HG03108 (cell line): ENCODE results near the gene WDR17.

Experiments
- ATAC-seq: cut with Tn5 transposase; IDR thresholded peaks from one replicate; pipeline ENCODE4 v1.9.1; 2021; ENCODE audit warnings: moderate library complexity; ENCODE audit not compliant: unreplicated experiment

The WDR17 gene

DNA sequence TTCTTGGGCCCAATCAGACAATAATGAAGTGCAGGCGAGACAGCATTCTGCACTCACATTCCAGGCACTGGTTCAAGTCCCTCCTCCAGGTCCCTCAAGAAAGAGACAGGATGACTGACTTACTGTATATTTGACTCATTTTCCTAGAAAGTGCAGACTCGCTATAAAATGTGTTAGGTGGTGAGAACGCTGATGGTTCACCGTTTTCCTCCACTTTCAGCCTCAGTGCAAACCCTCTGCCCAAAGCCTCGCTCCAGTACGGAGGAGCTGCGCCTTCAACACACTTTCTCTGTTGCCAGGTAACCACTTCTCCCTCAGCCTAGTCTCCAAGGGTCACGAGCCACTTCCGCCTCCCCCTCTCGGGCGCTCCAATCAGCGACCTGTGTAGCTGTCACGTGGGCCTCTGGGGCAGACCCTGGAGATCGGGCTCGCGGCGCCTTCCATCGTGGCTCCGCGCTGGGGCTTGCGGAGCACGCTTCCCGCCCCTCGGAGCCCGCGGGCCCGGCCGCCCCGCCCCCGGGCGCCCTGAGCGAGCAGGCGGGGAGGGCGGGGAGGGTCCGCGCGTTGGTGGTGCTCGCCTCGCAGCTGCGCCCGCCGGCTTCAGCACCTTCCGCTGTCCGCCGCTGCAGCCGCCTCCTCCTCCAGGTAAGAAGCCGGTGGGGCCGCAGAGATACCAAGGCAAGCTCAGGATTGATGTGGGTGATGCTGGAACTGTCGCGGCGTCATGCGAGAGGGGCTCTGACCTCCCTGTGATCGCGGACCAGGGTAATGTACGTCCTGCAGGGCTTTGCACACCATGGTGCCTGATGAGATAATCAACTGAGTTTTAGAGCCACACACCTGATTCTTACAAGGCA is at the start of gene WDR17:
TSS of gene WDR17 (plus strand) at position 407 of the 857 bp plus-strand sequence. CDS start 45,740 bp downstream, outside the sequence.
- ATAC-seq = peak; percentile 100

DNA sequence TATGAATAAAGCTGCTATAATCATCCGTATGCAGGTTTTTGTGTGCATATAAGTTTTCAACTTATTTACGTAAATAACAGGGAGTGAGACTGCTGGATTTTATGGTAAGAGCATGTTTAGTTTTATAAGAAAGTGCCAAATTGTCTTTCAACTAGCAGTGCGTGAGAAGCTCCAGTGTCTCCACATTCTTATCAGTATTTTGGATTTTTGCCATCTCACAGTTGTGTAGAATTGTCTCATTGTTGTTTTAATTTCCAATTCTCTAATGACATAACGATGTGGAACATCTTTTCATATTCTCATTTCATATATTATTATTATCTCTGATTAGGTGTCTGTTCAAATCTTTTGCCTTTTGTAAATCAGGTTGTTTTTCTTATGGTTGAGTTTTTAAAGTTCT is 49.0 kb upstream of the WDR17 start:
- ATAC-seq = no peak

DNA sequence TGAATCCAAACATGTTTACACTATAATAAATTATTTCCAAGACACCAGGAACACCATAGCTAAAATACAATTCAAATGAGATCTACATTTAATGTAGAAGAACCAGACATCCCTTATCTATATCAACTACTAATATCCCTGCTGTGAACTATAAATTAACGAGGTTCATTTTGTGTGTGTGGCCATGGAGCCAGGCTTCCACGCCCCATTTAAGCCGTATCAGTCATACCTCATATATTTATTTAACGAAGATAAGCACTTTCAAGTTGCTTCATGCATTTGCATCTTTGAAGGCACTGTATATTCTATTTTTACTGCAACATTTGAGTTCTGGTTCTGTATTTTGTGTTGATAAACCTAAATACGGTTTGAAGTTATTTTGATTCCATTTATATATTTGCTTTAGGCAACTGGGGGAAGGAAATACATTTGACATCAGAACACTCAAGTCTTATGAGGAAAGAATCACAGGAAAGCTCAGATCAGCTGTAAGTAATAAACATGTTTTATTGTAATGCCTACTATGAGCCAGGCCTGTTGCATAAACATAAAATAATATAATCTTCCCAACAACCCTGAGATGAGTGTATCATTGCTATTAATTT is 45.1 kb upstream of the WDR17 start:
- no peak for ATAC-seq

DNA sequence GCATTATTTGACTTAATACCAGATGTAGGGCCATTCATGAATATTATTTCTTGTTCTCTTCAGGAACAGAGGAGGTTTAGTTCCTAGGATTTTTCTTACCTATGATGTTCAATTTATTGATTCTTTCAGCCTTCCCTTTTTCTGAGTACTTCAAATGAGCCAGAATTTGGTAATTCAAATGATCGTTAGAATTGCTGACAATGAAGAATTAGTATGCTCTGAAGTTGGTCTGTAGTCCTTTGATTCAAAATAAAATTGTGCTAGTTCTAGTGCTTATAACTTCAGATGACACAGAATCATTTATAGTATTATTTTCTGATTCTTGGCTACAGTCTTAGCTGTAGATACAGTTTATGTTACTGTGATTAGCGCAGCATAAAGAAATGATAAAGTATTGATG is 35.2 kb upstream of the WDR17 start:
- no peak for ATAC-seq

DNA sequence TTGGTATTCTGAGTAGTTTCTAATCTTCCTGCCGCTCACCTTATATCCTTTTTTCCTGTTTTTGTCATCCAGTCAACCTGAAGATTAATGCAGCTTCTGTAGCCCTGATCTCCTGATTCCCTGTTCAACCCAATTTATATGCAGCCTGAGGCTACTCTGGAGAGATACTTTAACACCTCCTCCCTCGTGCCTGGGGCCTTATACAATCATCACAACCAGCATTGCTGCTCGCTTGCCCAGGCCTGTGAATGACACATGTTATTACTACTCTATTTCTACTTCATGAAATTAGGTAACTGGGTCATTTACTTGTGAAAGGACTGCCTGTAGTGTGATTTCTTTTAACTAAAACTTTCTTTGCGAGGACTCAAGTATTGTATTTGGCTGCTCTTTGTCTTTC is 33.7 kb upstream of the WDR17 start:
- no peak for ATAC-seq

DNA sequence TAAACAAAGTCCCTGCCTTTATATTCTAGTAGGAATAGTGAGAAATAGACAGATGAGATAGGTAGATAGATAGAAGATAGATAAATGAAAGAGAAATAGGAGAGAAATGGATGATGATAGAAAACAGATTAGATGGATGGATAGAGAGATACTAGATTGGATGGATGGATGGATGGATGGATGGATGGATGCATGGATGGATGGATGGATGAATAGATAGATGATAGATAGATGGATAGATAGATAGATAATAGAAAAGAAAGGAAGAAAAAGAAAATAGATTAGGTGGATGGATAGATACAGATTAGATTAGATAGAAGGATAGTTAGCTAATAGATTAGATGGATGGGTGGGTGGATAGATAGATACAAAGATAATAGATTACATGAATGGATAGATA is 33.2 kb upstream of the WDR17 start:
- no peak for ATAC-seq

DNA sequence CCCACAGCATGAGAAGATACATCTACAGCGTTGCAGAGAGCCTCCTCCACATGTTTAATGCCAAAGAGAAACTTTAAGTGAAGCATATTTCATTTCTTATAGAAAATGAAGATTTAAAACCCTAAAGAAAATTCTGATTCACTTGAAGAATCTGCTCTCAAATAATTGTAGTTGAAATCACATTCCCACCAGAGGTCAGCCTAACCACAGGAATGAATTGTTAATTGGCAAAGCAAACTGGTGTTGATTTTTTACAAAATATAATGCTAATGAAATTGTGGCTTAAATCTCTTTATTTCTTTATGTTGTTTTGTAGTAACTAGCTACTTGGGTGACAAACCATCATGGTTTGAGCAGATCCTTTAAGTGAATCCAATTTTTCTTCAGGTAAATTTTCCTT is 31.1 kb upstream of the WDR17 start:
- no peak for ATAC-seq

DNA sequence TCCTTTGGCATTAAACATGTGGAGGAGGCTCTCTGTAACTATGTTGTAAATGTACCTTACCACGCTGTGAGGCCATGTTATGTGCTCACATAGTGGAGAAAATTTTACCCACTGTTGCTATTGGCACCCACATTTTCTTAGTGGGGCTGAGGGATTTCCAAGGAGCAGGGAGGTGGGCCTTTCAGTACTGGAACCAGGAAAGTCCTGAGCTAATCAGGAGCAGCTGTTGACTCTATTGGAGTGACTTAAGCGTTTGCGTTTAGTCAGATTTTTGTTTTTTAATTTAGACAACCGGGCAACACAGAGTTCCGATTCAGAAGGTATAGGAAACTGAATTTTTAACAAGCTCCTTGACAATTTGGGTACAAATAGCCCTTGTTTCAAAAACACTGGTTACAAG is 30.7 kb upstream of the WDR17 start:
- ATAC-seq = no peak

DNA sequence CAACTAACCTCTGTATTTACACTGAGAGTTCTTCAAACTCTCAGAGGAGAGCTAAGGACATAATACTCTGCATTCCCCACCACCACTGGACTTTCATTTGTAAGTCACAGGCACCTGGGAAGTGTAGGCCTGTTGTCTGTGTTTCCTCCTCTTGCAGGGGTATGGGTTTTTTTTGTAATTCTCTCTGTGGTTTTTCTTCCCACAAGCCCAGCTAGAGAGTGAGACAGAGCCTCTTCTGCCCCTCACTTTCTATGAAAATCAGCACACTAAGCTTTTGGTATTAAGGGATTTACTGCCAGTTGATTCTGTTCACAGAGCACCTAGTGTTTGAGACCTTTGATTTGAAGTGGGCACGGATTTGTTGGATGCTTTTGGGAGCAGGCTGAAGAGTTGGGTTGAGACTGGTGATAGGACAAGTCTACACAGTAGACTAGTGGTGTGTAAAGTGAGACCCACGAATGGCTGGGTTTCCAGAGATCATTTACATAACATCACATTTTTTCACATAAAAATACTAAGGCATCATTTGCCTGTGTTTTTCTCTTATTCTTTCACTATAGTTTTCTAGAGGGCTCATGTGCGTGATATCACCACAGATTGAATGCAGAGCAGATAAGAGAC is 28.9 kb upstream of the WDR17 start:
- peak; percentile 79 for ATAC-seq

DNA sequence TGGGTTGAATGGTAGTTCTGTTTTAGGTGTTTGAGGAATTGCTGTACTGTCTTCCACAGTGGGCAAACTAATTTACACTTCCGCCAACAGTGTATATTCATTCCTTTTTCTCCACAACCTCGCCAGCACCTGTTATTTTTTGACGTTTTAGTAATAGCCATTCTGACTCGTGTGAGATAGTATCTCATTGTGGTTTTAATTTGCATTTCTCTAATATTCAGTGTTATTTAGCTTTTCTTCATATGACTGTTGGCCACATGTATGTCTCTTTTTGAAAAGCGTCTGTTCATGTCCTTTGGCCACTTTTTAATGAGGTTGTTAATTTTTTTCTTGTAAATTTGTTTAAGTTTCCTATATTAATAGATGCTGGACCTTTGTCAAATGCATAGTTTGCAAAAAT is 26.9 kb upstream of the WDR17 start:
- no peak for ATAC-seq

DNA sequence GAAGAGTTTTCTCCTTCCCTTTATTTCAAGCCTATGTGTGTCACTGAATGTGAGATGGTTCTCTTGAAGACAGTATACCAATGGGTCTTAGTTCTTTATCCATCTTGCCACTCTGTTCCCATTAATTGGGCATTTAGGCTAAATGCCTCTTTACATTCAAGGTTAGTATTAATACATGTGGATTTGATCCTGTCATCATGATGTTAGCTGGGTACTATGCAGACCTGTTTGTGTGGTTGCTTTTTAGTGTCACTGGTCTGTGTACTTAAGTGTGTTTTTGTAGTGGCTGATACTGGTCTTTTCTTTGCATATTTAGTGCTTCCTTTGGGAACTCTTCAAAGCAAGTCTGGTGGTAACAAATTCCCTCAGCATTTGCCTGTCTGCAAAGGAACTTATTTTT is 23.4 kb upstream of the WDR17 start:
- no peak for ATAC-seq

DNA sequence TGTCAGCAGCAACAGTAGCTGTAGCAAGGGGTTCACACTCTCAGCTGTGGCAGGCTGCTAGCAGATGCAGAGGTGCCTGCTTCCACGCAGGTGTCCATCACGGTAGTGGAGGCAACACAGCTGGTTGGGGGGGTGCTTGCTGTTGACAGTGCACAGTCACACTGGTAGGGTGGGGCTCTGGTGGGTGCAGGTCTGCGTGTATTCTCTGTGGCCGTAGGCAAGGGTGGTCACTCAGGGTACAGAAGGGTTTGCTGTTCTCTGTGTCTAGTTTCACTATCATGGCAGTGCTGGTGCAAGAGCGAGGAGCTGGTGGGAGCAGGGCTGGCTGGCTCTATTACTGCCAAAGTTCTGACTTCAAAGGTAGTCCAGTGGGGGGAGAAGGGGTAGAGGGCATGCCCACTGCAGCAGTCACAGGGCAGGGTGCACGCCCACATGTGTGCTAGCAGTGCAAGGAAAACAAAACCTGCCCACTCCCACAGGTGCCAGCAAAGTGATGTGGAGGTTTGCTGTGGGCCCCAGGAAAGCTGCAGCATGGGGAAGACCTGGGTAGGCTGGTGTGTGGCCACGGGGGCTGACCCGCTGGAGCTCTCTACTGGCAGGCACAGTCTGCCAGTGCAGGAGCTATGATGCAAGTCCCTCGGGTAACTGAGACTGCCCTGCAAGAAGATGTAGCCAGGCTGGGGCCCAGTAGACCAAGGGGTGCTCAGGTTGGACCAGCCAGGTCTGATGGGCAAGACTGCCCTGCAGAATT is 21.6 kb upstream of the WDR17 start:
- no peak for ATAC-seq

DNA sequence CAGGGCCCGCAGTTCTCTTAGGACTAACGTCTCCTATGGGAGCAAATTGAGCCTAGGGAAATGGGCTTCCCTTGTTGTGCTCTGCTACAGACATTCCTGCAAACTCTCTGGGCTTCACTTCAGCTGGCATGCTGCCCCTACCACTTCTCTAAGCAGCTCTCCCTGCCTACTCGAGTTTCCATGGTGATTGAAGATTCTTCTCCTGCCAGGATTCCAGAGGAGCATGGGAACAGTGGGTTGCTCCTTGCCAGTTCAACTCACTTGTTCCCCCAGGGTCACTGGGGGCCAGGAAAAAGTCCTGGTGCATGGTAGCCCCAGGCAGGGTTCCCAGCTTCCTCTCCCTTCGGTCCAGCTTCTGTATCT is 21.1 kb upstream of the WDR17 start:
- no peak for ATAC-seq

DNA sequence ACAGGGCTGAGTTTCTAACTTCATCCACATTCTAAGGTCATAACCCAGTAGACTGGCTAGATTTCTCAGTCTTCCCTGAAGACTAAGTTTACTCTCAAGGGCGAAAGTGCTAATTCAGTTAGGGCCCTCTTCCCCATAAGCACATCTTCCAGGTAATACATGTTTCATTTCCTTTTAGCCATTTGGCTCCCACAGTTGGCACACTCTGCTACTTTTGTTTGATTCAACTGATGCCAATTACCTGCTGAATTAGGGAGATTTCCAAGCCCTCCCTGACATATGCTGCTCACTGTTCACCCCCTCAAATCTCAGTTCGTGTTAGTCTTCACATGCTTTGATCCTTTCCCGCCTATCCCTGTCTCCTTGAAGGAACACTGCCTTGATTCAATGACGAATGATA is 17.0 kb upstream of the WDR17 start:
- no peak for ATAC-seq

DNA sequence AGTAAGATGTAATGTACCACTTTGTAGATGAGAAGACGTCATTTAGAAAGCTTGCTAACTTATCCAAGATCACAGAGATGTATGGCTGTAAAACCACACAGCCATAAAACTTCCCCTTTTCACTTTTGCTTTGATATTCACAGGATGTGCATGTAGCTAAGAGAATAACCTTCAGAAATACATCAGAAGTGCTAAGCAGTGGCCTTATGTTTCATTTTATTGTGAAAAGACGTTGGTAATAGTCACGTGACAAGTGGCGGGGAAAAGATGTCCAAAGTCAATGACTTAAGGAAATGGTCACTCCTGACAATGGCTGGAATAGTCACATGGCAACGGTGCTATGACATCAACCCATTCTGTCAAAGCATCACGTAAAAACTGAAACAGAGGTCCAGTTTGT is 12.9 kb upstream of the WDR17 start:
- peak; percentile 82 for ATAC-seq

DNA sequence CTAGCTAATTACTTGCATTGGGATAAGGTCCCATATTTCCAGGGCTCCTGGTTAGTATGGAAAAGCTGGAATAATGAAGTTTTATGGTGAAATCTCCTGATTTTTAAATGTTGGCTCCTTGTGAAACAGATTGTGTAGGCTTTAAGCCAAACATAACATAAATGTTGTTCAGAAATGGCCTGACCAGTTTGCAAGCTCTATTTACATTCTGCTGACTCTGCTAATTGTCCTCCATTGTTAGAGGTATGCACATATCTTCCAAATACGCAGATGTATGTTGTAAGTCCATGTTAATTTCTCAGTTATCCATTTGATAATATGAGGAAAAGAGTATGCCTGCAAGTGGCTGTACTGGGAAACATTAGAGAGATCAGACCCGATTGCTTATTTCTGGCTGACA is 11.9 kb upstream of the WDR17 start:
- ATAC-seq = no peak

DNA sequence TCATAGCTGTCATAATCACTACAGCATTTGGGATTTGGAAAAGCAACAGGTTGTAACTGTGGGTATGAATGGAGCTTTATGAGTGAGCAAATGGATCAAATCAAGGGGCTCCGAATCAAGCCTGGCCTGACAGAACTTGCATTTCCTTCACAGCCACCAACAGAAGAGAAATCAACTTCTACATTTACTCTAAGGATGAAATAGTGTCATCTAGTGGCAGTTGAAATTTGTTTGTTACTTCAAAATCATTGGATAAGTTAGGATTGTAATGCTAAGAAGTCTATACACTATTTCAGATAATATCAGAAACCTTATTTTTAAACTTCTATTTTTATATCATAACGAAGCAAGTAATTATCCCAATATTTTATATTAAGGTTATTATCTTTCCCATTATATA is 10.7 kb upstream of the WDR17 start:
- ATAC-seq = no peak

DNA sequence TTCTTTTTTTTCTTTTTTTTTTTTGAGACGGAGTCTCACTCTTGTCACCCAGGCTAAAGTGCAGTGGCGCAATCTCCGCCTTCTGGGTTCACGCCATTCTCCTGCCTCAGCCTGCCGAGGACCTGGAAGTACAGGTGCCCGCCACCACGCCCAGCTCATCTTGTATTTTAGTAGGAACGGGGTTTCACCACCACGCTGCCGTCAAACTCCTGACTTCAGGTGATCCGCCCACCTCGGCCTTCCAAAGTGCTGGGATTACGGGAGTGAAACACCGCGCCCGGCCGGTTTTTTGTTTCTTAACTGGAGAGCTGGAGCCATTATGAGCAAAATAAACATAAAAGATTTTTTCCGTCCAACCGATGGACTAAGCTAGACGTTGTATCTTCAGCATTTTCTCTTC is 1.9 kb upstream of the WDR17 start:
- ATAC-seq = no peak

DNA sequence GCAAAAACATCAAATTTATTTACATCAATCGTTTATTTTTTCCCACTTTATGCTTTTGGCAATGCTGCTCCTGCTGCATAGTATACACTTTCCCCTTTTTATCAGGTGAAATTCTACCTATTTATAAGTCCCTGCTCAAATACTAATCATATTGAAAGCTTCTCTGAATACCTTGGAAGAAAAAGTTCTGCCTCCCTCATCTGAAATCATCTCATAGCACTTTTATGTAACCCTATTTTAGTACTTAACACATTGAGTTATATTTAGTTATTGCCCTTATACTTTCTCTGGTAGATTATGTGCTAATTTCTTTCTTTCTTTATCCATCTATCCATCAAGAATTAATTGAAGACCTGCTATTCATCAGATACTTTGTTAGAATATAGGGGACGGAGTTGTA is 1.1 kb upstream of the WDR17 start:
- no peak for ATAC-seq

DNA sequence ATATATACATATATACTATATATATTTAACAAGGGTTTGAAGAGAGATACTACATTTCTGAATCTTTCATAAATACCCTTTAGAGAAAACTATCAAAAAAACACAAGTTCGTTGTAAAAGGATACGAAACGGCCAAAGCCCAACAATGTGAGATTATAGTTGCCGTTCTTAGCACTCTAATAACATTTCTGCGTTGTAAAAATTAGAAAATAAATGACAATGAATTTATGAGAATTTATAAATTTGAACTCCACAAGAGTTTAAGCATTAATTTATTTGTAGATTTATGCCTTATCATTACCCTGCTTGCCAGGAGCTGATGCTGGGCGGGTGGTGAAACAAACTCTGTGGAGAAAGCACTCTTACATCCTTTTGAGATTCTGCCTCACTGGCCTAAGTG is 1.1 kb downstream of the WDR17 start:
- ATAC-seq = no peak

DNA sequence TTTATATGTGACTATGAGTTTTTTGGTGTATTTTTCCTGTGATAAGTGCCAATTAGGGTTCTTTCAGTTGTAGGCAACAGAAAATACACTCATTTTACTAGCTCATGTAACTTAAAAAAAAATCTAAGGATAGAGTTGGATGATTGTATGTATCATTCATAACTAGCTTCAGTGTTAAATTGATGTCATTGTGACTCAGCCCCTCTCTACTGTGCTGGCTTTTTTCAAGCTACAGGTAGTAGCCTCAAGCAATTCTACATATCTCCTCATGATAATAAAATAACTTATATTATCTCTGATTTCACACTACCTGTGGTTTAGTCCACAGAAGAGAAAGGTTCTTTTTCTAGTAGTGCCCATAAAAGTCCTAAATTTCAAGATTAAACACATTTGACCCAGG is 11.9 kb downstream of the WDR17 start:
- no peak for ATAC-seq

DNA sequence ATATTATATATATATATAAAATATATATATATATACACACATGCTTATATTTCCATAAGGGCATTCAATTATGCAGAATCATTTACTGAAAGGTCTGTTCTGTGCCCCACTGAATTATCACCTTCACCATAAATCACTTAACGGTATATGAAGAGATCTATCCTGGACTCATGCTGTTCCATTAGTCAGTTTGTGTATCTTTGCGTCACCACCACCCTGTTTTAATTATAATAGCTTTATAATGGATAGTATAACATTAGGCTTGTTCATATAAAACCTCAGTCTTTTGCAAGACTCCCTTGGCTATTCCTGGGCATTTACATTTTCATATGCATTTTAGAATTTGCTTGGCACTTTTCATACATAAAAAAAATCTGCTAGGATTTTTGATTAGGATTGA is 19.1 kb downstream of the WDR17 start:
- ATAC-seq = no peak
